ENCODE results near the gene IQCM. TPM values are rescaled to one million over a fixed set of nuclear protein-coding genes. Genes with fewer than 3 reads are reported as not detected.
A peak's percentile ranks its signal among the peaks of the same experiment; 100 is the strongest.

IQCM gene
- total and polyA plus RNA-seq, 10 of the 15 experiments (the other 5 are each of a cell fraction or from before 2014, with no cell fraction given) = not detected

- TF ChIP-seq CUX1 (IDR thresholded peaks at IDR 0.05; ENCODE audit: insufficient replicate concordance, low read depth, low read length) = no peak
- TF ChIP-seq POU2F2 (IDR thresholded peaks at IDR 0.05; ENCODE audit: borderline replicate concordance, low read depth, low read length) = no peak
- TF ChIP-seq RBBP5 (conservative IDR thresholded peaks at IDR 0.05) = no peak
- no peak for TF ChIP-seq RUNX3 (IDR thresholded peaks at IDR 0.05; ENCODE audit: low read length)
- no peak for TF ChIP-seq ZNF24 (IDR thresholded peaks at IDR 0.05)
- TF ChIP-seq ASH2L (IDR thresholded peaks at IDR 0.05; ENCODE audit: borderline replicate concordance, low read depth) = no peak
- no peak for TF ChIP-seq KLF5 (IDR thresholded peaks at IDR 0.05; ENCODE audit: partially characterized antibody)
- no peak for TF ChIP-seq YBX1 (IDR thresholded peaks at IDR 0.05)
- peak; percentile 86 for TF ChIP-seq ZNF687 (IDR thresholded peaks at IDR 0.05)
- TF ChIP-seq BACH1 (IDR thresholded peaks at IDR 0.05; ENCODE audit: borderline replicate concordance) = no peak; the same call in 1 of the 2 replicates
- TF ChIP-seq FOXK2 (IDR thresholded peaks at IDR 0.05) = no peak
- no peak for TF ChIP-seq ZBTB11 (CRISPR knock-in tag; IDR thresholded peaks at IDR 0.05)
- TF ChIP-seq IRF4 (IDR thresholded peaks at IDR 0.05; ENCODE audit: low read depth, low read length) = no peak
- TF ChIP-seq GATAD2B (conservative IDR thresholded peaks at IDR 0.05; ENCODE audit: low read depth) = no peak
- no peak for TF ChIP-seq CBX3 (IDR thresholded peaks at IDR 0.05; ENCODE audit: borderline replicate concordance, low read depth)
- no peak for TF ChIP-seq SPI1 (IDR thresholded peaks at IDR 0.05; ENCODE audit: borderline replicate concordance, insufficient read depth, low read depth, low read length)
- TF ChIP-seq RELA (IDR thresholded peaks at IDR 0.05; ENCODE audit: borderline replicate concordance, partially characterized antibody) = no peak
- no peak for TF ChIP-seq SREBF2 (IDR thresholded peaks at IDR 0.05; ENCODE audit: low read length)
- 0 out of 2 replicates have a peak, but pooled peaks have one; percentile 33 for TF ChIP-seq NBN (IDR thresholded peaks at IDR 0.05)
- TF ChIP-seq MTA3 (IDR thresholded peaks at IDR 0.05; ENCODE audit: borderline replicate concordance, low read length) = no peak
- TF ChIP-seq ZZZ3 (IDR thresholded peaks at IDR 0.05; ENCODE audit: control insufficient read depth, insufficient read length, low read depth) = no peak
Measured at GRCh38 chr4:149574971-149575370, 240.7 kb downstream of the IQCM start (continued).
